Measurements from ENCODE around the gene PDXP.

DNA sequence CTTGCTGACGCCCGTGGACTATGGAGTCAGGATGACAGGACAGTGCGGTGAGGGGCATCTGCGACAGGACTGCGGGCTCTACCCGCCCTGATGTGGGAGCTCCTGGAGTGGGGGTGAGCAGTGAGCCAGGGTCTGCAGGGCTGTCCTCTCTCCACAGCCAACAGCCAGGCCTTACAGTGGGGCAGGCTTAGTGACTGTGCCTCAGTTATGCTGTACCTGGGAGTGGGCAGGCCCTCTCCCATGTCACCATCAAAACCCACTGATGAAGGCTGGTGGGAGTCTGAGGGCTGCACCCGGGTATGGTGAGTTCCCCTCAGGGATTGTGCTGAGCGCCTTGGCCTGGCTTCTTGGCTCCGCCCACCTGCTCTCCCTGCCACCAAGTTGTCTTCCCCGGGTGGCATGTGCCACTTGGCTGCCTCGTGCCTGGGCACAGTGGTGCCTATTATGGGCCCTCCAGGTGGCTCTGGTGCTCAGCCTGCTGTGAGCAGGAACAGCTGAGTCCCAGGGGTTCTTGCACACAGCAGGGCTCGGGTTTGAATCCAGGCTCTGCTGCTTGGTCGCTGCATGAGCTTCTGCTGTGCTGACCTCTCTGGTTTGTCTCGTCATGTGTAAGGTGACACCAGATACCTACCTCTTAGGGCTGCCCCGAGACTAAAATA is 34.2 kb downstream of the PDXP start:
- TF ChIP-seq ZNF146 (tag by site-specific recombination; IDR thresholded peaks at IDR 0.05) = no peak
- no peak for TF ChIP-seq ZNF157 (tag by site-specific recombination; IDR thresholded peaks at IDR 0.05)
- TF ChIP-seq, protein P1, sequence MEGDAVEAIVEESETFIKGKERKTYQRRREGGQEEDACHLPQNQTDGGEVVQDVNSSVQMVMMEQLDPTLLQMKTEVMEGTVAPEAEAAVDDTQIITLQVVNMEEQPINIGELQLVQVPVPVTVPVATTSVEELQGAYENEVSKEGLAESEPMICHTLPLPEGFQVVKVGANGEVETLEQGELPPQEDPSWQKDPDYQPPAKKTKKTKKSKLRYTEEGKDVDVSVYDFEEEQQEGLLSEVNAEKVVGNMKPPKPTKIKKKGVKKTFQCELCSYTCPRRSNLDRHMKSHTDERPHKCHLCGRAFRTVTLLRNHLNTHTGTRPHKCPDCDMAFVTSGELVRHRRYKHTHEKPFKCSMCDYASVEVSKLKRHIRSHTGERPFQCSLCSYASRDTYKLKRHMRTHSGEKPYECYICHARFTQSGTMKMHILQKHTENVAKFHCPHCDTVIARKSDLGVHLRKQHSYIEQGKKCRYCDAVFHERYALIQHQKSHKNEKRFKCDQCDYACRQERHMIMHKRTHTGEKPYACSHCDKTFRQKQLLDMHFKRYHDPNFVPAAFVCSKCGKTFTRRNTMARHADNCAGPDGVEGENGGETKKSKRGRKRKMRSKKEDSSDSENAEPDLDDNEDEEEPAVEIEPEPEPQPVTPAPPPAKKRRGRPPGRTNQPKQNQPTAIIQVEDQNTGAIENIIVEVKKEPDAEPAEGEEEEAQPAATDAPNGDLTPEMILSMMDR (tag by site-specific recombination; IDR thresholded peaks at IDR 0.05) = no peak
- no peak for TF ChIP-seq ZNF510 (tag by site-specific recombination; IDR thresholded peaks at IDR 0.05; ENCODE audit: insufficient replicate concordance)
- TF ChIP-seq KLF16 (tag by site-specific recombination; IDR thresholded peaks at IDR 0.05) = no peak
- TF ChIP-seq ZNF24 (tag by site-specific recombination; IDR thresholded peaks at IDR 0.05) = no peak
- TF ChIP-seq ZSCAN23 (tag by site-specific recombination; IDR thresholded peaks at IDR 0.05) = no peak
- TF ChIP-seq ZNF549 (tag by site-specific recombination; IDR thresholded peaks at IDR 0.05) = no peak
- TF ChIP-seq ZNF10 (tag by site-specific recombination; IDR thresholded peaks at IDR 0.05) = no peak
- no peak for TF ChIP-seq ZNF221 (tag by site-specific recombination; IDR thresholded peaks at IDR 0.05; ENCODE audit: borderline replicate concordance)
- TF ChIP-seq ZSCAN16 (tag by site-specific recombination; IDR thresholded peaks at IDR 0.05) = no peak

All from HEK293 (cell line).